ENCODE data around the gene TBC1D8B.
"Not testable (repeated sequence)": the region's sequence is repeated elsewhere in the genome, so short reads cannot be mapped to it uniquely, and the experiment has no call there.

The TBC1D8B gene

GRCh38 chrX:106802388-106803275, at the start of gene TBC1D8B:
Gene TBC1D8B (plus strand): TSS chrX:106802673. CDS start chrX:106802854, 181 bp downstream.
- DNase-seq (ENCODE audit: low read depth), result peak; percentile 92

DNA sequence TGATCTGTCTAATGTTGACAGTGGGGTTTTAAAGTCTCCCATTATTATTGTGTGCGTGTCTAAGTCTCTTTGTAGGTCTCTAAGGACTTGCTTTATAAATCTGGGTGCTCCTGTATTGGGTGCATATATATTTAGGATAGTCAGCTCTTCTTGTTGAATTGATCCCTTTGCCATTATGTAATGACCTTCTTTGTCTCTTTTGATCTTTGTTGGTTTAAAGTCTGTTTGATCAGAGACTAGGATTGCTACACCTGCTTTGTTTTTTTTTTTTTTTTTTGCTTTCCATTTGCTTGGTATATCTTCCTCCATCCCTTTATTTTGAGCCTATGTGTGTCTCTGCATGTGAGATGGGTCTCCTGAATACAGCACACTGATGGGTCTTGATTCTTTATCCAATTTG, 33.2 kb upstream of the TBC1D8B start:
- DNase-seq (ENCODE audit: low read depth), result not testable (repeated sequence)

DNA sequence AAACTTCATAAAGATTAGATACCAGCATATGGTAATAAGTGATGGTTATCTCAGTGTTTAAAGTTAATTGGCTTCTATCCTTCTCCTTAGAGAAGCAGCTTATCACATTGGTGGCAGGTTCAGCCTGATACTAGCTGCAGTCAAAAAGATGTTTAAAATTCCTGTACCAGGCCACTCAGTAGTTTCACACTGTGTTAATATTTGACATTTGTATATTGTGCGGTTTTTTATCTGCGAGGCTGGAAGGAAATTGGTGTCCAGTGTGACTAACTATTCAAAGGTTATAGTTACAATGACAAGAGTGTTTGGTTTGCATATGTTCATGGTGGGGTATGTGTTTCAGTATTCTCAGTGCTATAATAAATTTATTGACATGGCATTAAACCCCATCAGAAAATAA, 27.5 kb upstream of the TBC1D8B start:
- no peak for DNase-seq (ENCODE audit: low read depth)

DNA sequence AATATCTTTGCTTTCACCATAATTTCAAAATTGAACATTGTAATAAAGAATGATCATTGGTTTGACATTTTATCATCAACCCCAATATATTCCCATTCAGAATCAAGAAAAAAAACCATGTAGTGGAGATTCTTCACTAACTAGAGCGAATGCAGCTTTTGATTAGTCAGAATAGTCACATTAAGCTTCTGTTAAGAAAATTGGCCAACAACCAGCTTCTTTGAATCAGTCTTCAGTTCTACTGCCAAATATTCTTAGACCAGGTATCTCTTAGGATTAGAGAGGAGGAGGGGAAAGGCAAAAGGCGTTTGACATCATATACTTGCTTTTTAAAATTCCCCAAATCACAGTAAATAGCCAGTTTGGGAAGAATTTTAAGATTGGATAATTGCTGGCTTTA, 22.2 kb upstream of the TBC1D8B start:
- no peak for DNase-seq (ENCODE audit: low read depth)

DNA sequence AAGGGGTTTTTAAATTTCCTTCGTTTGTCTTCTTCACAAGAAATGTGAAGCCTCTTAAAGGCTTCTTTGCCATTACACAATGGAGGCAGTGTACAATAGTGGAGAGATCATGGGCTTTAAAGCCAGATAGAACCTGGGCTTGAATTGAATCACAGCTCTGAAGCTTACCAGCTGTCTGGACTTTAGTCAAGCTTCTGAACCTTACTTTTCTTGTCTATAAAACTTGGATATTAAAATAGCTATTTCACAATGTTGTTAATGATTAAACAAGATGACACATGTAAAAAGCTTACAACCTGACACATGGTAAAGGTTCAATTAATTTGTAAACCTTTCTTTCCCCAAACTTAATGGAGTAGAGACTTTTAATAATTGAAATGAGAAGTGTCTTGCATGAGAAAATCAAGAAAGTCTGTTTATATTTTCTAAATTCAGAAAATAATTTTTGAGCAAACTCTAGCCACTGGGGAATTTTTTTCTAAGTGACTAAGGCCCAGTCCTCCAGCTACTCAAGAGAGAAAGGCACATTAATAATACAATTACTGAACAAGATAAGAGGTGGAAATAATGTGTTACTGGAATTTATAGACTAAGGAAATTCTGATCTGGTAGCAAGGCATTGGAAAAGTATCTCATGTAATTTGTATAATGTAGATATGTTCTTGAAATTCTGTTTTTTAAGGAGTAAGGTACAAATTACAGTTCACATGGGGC, 21.7 kb upstream of the TBC1D8B start:
- no peak for DNase-seq (ENCODE audit: low read depth)

- no peak for DNase-seq (ENCODE audit: low read depth)
Measured at GRCh38 chrX:106783716-106784115, 18.8 kb upstream of the TBC1D8B start.

DNA sequence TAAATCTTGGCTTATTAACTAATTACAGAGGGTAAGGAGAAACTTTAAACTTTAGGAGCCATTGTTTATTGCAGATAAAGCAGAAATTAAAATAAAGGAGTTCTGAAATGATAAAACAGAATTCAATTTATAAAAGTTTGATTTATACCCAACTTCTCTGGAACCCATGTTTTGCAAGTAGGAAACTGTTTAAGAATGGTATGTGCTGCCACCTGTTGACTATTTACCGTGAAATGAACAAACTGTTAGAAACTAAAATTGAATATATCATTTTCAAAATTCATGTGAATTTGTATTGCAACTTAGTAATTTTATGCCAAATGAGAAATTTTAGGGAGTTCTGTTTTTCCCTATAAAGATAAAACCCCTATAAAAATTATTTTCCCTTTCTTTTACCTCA, 11.0 kb upstream of the TBC1D8B start:
- DNase-seq (ENCODE audit: low read depth), result peak; percentile 18

GRCh38 chrX:106802063-106802387, 448 bp upstream of the TBC1D8B start:
- no peak for DNase-seq (ENCODE audit: low read depth)

- no peak for DNase-seq (ENCODE audit: low read depth)
Measured at GRCh38 chrX:106811131-106811910, 8.8 kb downstream of the TBC1D8B start.

GRCh38 chrX:106812930-106813329, 10.5 kb downstream of the TBC1D8B start:
- not testable (repeated sequence) for DNase-seq (ENCODE audit: low read depth)

DNA sequence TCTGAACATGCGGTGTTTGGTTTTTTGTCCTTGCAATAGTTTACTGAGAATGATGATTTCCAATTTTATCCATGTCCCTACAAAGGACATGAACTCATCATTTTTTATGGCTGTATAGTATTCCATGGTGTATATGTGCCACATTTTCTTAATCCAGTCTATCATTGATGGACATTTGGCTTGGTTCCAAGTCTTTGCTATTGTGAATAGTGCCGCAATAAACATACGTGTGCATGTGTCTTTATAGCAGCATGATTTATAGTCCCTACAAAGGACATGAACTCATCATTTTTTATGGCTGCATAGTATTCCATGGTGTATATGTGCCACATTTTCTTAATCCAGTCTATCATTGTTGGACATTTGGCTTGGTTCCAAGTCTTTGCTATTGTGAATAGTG, 11.6 kb downstream of the TBC1D8B start:
- not testable (repeated sequence) for DNase-seq (ENCODE audit: low read depth)

- DNase-seq (ENCODE audit: low read depth), result peak; percentile 3
Measured at GRCh38 chrX:106862972-106863688, 60.7 kb downstream of the TBC1D8B start.

- no peak for DNase-seq (ENCODE audit: low read depth)
Measured at GRCh38 chrX:106863697-106864096, 61.2 kb downstream of the TBC1D8B start.

DNA sequence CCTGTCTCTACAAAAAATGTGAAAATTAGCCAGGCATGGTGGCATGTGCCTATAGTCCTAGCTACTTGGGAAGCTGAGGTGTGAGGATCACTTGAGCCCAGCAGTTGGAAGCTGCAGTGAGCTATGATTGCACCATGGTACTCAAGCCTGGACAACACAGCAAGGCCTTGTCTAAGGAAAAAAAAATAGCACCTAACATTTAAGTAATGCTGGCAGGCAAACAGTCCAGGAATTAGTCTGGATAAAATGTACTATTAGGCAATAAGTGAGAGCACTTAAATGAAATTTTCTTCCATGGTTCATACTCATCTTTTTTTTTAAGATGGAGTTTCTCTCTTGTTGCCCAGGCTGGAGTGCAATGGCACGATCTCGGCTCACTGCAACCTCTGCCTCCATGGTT, 70.3 kb downstream of the TBC1D8B start:
- not testable (repeated sequence) for DNase-seq (ENCODE audit: low read depth)

- DNase-seq (ENCODE audit: low read depth), result peak; percentile 31
Measured at GRCh38 chrX:106874075-106874474, 71.6 kb downstream of the TBC1D8B start.

- no peak for DNase-seq (ENCODE audit: low read depth)
Measured at GRCh38 chrX:106875151-106875550, 72.7 kb downstream of the TBC1D8B start.

DNA sequence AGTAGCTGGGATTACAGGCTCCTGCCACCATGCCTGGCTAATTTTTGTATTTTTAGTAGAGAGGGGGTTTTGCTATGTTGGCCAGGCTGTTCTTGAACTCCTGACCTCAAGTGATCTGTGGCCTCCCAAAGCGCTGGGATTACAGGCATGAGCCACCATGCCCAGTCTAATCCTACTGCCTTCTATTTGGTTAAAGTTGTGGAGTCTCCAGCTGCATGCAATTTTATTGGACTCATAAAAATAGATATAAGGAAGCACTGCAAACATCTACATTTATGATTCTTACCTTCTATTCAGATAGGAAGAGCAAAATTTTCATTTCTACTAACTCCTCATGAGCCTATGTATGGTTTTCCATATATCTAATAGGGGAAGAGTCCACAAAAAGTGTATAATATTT, 87.0 kb downstream of the TBC1D8B start:
- DNase-seq (ENCODE audit: low read depth), result no peak

- DNase-seq (ENCODE audit: low read depth), result no peak
Measured at GRCh38 chrX:106891762-106892460, 89.4 kb downstream of the TBC1D8B start.

- peak; percentile 73 for DNase-seq (ENCODE audit: low read depth)
Measured at GRCh38 chrX:106894392-106894909, 92.0 kb downstream of the TBC1D8B start.

GRCh38 chrX:106894978-106895452, 92.5 kb downstream of the TBC1D8B start:
- peak; percentile 79 for DNase-seq (ENCODE audit: low read depth)

DNA sequence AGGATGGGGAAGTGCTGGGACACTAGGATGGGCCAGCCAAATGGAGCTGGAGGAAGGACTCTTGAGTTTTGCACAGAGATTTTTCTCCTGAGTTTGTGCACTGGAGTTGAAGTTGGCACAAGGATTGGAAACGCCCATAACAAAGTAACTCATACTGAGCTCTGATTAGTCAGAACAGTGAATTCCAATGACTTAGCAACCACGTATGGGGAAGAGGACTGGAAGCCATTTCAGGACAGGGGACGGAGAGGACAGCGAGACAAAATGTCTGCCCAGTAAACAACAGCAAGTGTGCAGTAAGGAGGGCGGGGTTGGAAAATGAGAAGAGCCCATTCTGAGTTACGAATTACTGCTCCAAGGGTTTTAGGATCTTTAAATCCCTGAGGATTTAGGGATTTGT, 94.8 kb downstream of the TBC1D8B start:
- DNase-seq (ENCODE audit: low read depth), result peak; percentile 44

Measured in EH (cell line).